ENCODE measurements around the gene GPHA2.

The GPHA2 gene

GRCh38 chr11:64933935-64934681, 1.6 kb downstream of the GPHA2 start:
- Histone ChIP-seq H2AK5ac (ENCODE audit: low read depth, low read length) (no peak overlapping the region), H3K14ac (ENCODE audit: low read length) (no peak overlapping the region), H2BK12ac (ENCODE audit: low read length) (no peak overlapping the region), H3K23ac (ENCODE audit: low read depth, low read length, poor library complexity) (peak overlapping the region; percentile 7), H2BK5ac (ENCODE audit: low read length) (no peak overlapping the region), H3K4me2 (ENCODE audit: insufficient read depth, low read length, poor library complexity, severe bottlenecking) (no peak overlapping the region), H4K8ac (ENCODE audit: low read depth, low read length) (no peak overlapping the region), H3K27ac (replicated peaks; ENCODE audit: low read length) (no peak overlapping the region), H2BK15ac (ENCODE audit: low read length) (no peak overlapping the region), H3K27me3 (ENCODE audit: control insufficient read depth in 3 of 3, insufficient read depth in 3 of 3, low read depth in 1 of 3, low read length in 3 of 3) (peaks cover 0 to 24% (median 0%) of the 10 kb centered on the region in 3 experiments), H3K9ac (ENCODE audit: low read depth, low read length, poor library complexity) (no peak overlapping the region), H3K4ac (ENCODE audit: low read length) (no peak overlapping the region), H3K79me1 (ENCODE audit: low read depth, low read length) (no peaks in the 10 kb centered on the region), H3K4me3 (ENCODE audit: low read length in 2 of 2) (no peak overlapping the region), H2BK120ac (ENCODE audit: low read depth, low read length) (no peak overlapping the region), H3K9me3 (replicated peaks in 1 of 2; ENCODE audit: control insufficient read depth in 2 of 2, insufficient read depth in 1 of 2, low read depth in 1 of 2, low read length in 2 of 2) (no peaks in the 10 kb centered on the region), H3K18ac (ENCODE audit: low read length) (no peak overlapping the region), H3K36me3 (replicated peaks in 1 of 2; ENCODE audit: control insufficient read depth in 2 of 2, insufficient read depth in 2 of 2, low read length in 2 of 2) (peaks cover 0 to 3% of the 10 kb centered on the region in 2 donors), H4K91ac (ENCODE audit: low read depth, low read length, poor library complexity) (no peak overlapping the region), H2AFZ (ENCODE audit: low read length) (no peak overlapping the region), H3K4me1 (ENCODE audit: control insufficient read depth in 2 of 2, insufficient read depth in 1 of 2, low read depth in 1 of 2, low read length in 2 of 2) (peaks cover 8 to 13% of the 10 kb centered on the region in 2 donors)
- no CpG with 5 or more reads among the region's 10 CpGs for WGBS, 2 donors (ENCODE audit: extremely low coverage in 2 of 2, insufficient read length in 2 of 2, insufficient replicate concordance in 1 of 2)
- DNase-seq (ENCODE audit: low spot score): no peak

- peak overlapping the region; percentile 33 for H2BK15ac ChIP-seq (ENCODE audit: low read length)
These were observed 2.3 kb downstream of the GPHA2 start for GRCh38 chr11:64933213-64933934.

GRCh38 chr11:64932324-64932723, 3.4 kb downstream of the GPHA2 start:
- Histone ChIP-seq H3K4me2 (ENCODE audit: insufficient read depth, low read length, poor library complexity, severe bottlenecking) (no peak overlapping the region), H3K4me1 (ENCODE audit: control insufficient read depth in 2 of 2, insufficient read depth in 1 of 2, low read depth in 1 of 2, low read length in 2 of 2) (peaks cover 8 to 13% of the 10 kb centered on the region in 2 donors), H3K4ac (ENCODE audit: low read length) (no peak overlapping the region), H4K8ac (ENCODE audit: low read depth, low read length) (no peak overlapping the region), H3K9me3 (replicated peaks in 1 of 2; ENCODE audit: control insufficient read depth in 2 of 2, insufficient read depth in 1 of 2, low read depth in 1 of 2, low read length in 2 of 2) (no peaks in the 10 kb centered on the region), H3K79me1 (ENCODE audit: low read depth, low read length) (no peaks in the 10 kb centered on the region), H2BK15ac (ENCODE audit: low read length) (no peak overlapping the region), H3K14ac (ENCODE audit: low read length) (no peak overlapping the region), H3K27me3 (ENCODE audit: control insufficient read depth in 3 of 3, insufficient read depth in 3 of 3, low read depth in 1 of 3, low read length in 3 of 3) (peaks cover 0 to 10% (median 0%) of the 10 kb centered on the region in 3 experiments), H4K91ac (ENCODE audit: low read depth, low read length, poor library complexity) (no peak overlapping the region), H2BK12ac (ENCODE audit: low read length) (no peak overlapping the region), H3K36me3 (replicated peaks in 1 of 2; ENCODE audit: control insufficient read depth in 2 of 2, insufficient read depth in 2 of 2, low read length in 2 of 2) (peaks cover 0 to 6% of the 10 kb centered on the region in 2 donors), H2AFZ (ENCODE audit: low read length) (no peak overlapping the region), H2BK120ac (ENCODE audit: low read depth, low read length) (no peak overlapping the region), H3K18ac (ENCODE audit: low read length) (no peak overlapping the region), H3K27ac (replicated peaks; ENCODE audit: low read length) (no peak overlapping the region), H3K4me3 (ENCODE audit: low read length in 2 of 2) (no peak overlapping the region), H2AK5ac (ENCODE audit: low read depth, low read length) (no peak overlapping the region), H3K9ac (ENCODE audit: low read depth, low read length, poor library complexity) (no peak overlapping the region), H3K23ac (ENCODE audit: low read depth, low read length, poor library complexity) (no peak overlapping the region), H2BK5ac (ENCODE audit: low read length) (no peak overlapping the region)
- WGBS, 2 donors (ENCODE audit: extremely low coverage in 2 of 2, insufficient read length in 2 of 2, insufficient replicate concordance in 1 of 2): no CpG with 5 or more reads among the region's 5 CpGs
- DNase-seq (ENCODE audit: low spot score): no peak

More at GRCh38 chr11:64933213-64933934, 2.3 kb downstream of the GPHA2 start:
- no peak overlapping the region for H3K9ac ChIP-seq (ENCODE audit: low read depth, low read length, poor library complexity)
- peak overlapping the region; percentile 7 for H3K23ac ChIP-seq (ENCODE audit: low read depth, low read length, poor library complexity)
- no peak overlapping the region for H3K4me3 ChIP-seq (ENCODE audit: low read length in 2 of 2)
- peaks cover 8 to 13% of the 10 kb centered on the region in 2 donors for H3K4me1 ChIP-seq (ENCODE audit: control insufficient read depth in 2 of 2, insufficient read depth in 1 of 2, low read depth in 1 of 2, low read length in 2 of 2)
- no peak overlapping the region for H2AFZ ChIP-seq (ENCODE audit: low read length)
- H3K27me3 ChIP-seq (ENCODE audit: control insufficient read depth in 3 of 3, insufficient read depth in 3 of 3, low read depth in 1 of 3, low read length in 3 of 3): peaks cover 0 to 20% (median 0%) of the 10 kb centered on the region in 3 experiments
- no peak overlapping the region for H3K18ac ChIP-seq (ENCODE audit: low read length)
- H3K4me2 ChIP-seq (ENCODE audit: insufficient read depth, low read length, poor library complexity, severe bottlenecking): no peak overlapping the region
- no peak overlapping the region for H2BK120ac ChIP-seq (ENCODE audit: low read depth, low read length)
- H4K91ac ChIP-seq (ENCODE audit: low read depth, low read length, poor library complexity): no peak overlapping the region
- H2BK12ac ChIP-seq (ENCODE audit: low read length): no peak overlapping the region
- H3K4ac ChIP-seq (ENCODE audit: low read length): no peak overlapping the region
- no peak for DNase-seq (ENCODE audit: low spot score)
- H3K36me3 ChIP-seq (replicated peaks in 1 of 2; ENCODE audit: control insufficient read depth in 2 of 2, insufficient read depth in 2 of 2, low read length in 2 of 2): peaks cover 0 to 3% of the 10 kb centered on the region in 2 donors
- peak overlapping the region; percentile 31 for H2BK5ac ChIP-seq (ENCODE audit: low read length)
- WGBS, 2 donors (ENCODE audit: extremely low coverage in 2 of 2, insufficient read length in 2 of 2, insufficient replicate concordance in 1 of 2): no CpG with 5 or more reads among the region's 12 CpGs
- no peak overlapping the region for H2AK5ac ChIP-seq (ENCODE audit: low read depth, low read length)
- H3K27ac ChIP-seq (replicated peaks; ENCODE audit: low read length): no peak overlapping the region
- no peaks in the 10 kb centered on the region for H3K9me3 ChIP-seq (replicated peaks in 1 of 2; ENCODE audit: control insufficient read depth in 2 of 2, insufficient read depth in 1 of 2, low read depth in 1 of 2, low read length in 2 of 2)
- no peak overlapping the region for H4K8ac ChIP-seq (ENCODE audit: low read depth, low read length)
- no peaks in the 10 kb centered on the region for H3K79me1 ChIP-seq (ENCODE audit: low read depth, low read length)
- no peak overlapping the region for H3K14ac ChIP-seq (ENCODE audit: low read length)

- H3K36me3 ChIP-seq (replicated peaks in 1 of 2; ENCODE audit: control insufficient read depth in 2 of 2, insufficient read depth in 2 of 2, low read length in 2 of 2): peaks cover 0 to 6% of the 10 kb centered on the region in 2 donors
- no peak overlapping the region for H4K91ac ChIP-seq (ENCODE audit: low read depth, low read length, poor library complexity)
- H2AK5ac ChIP-seq (ENCODE audit: low read depth, low read length): no peak overlapping the region
- no peak overlapping the region for H2BK5ac ChIP-seq (ENCODE audit: low read length)
- no peaks in the 10 kb centered on the region for H3K79me1 ChIP-seq (ENCODE audit: low read depth, low read length)
- no peak overlapping the region for H3K9ac ChIP-seq (ENCODE audit: low read depth, low read length, poor library complexity)
- no peak overlapping the region for H2BK15ac ChIP-seq (ENCODE audit: low read length)
- H2AFZ ChIP-seq (ENCODE audit: low read length): no peak overlapping the region
- no peak overlapping the region for H2BK12ac ChIP-seq (ENCODE audit: low read length)
- H3K23ac ChIP-seq (ENCODE audit: low read depth, low read length, poor library complexity): peak overlapping the region; percentile 23
- no peak overlapping the region for H3K27ac ChIP-seq (replicated peaks; ENCODE audit: low read length)
- peaks cover 8 to 13% of the 10 kb centered on the region in 2 donors for H3K4me1 ChIP-seq (ENCODE audit: control insufficient read depth in 2 of 2, insufficient read depth in 1 of 2, low read depth in 1 of 2, low read length in 2 of 2)
- no peak overlapping the region for H4K8ac ChIP-seq (ENCODE audit: low read depth, low read length)
- H3K4ac ChIP-seq (ENCODE audit: low read length): no peak overlapping the region
- H3K9me3 ChIP-seq (replicated peaks in 1 of 2; ENCODE audit: control insufficient read depth in 2 of 2, insufficient read depth in 1 of 2, low read depth in 1 of 2, low read length in 2 of 2): no peaks in the 10 kb centered on the region
- WGBS, 2 donors (ENCODE audit: extremely low coverage in 2 of 2, insufficient read length in 2 of 2, insufficient replicate concordance in 1 of 2): no CpG with 5 or more reads among the region's 7 CpGs
- no peak for DNase-seq (ENCODE audit: low spot score)
- no peak overlapping the region for H3K4me3 ChIP-seq (ENCODE audit: low read length in 2 of 2)
- no peak overlapping the region for H3K4me2 ChIP-seq (ENCODE audit: insufficient read depth, low read length, poor library complexity, severe bottlenecking)
- no peak overlapping the region for H3K18ac ChIP-seq (ENCODE audit: low read length)
- no peak overlapping the region for H3K14ac ChIP-seq (ENCODE audit: low read length)
- no peak overlapping the region for H2BK120ac ChIP-seq (ENCODE audit: low read depth, low read length)
- H3K27me3 ChIP-seq (ENCODE audit: control insufficient read depth in 3 of 3, insufficient read depth in 3 of 3, low read depth in 1 of 3, low read length in 3 of 3): peaks cover 0 to under 1% (median 0%) of the 10 kb centered on the region in 3 experiments
These were observed 4.4 kb downstream of the GPHA2 start for GRCh38 chr11:64931290-64931689.
